ENCODE measurements around the gene NRXN3. TPM values are rescaled to one million over a fixed set of nuclear protein-coding genes. Genes with fewer than 3 reads are reported as not detected.

Gene NRXN3
- total and polyA plus RNA-seq, 2 of the 4 experiments (the other 2 are of a cell fraction): 4.8 to 25.1 TPM

GRCh38 chr14:78705989-78706388 lies 535.8 kb downstream of the NRXN3 start:
- Histone ChIP-seq H2BK15ac (ENCODE audit: low read depth, low read length) (no peak overlapping the region), H3K4ac (ENCODE audit: low read depth, low read length) (no peak overlapping the region), H3K23ac (ENCODE audit: low read depth, low read length) (no peak overlapping the region), H3K9ac (ENCODE audit: low read depth, low read length) (no peak overlapping the region), H4K20me1 (ENCODE audit: insufficient read depth, low read length) (no peaks in the 10 kb centered on the region), H3K18ac (ENCODE audit: low read depth, low read length) (no peak overlapping the region), H2BK5ac (ENCODE audit: low read depth, low read length, poor library complexity, severe bottlenecking) (no peak overlapping the region), H3K79me1 (ENCODE audit: low read depth in 1 of 2, low read length in 2 of 2) (no peaks in the 10 kb centered on the region), H2AFZ (replicated peaks; ENCODE audit: low read length, poor library complexity) (no peak overlapping the region), H2AK5ac (ENCODE audit: low read depth, low read length) (no peak overlapping the region), H3K4me3 (ENCODE audit: insufficient read depth, low read depth, low read length) (no peak overlapping the region), H3K4me2 (ENCODE audit: low read depth, low read length) (no peak overlapping the region), H4K91ac (ENCODE audit: insufficient read depth, low read depth, low read length) (no peak overlapping the region), H3K27me3 (ENCODE audit: control insufficient read depth, insufficient read depth, low read length) (no peaks in the 10 kb centered on the region), H2BK120ac (ENCODE audit: low read depth, low read length) (no peak overlapping the region), H3K36me3 (ENCODE audit: control insufficient read depth, insufficient read depth, low read length) (no peaks in the 10 kb centered on the region), H3K9me1 (ENCODE audit: insufficient read depth, low read length) (no peaks in the 10 kb centered on the region), H2BK20ac (ENCODE audit: low read depth, low read length) (no peak overlapping the region), H3K9me3 (ENCODE audit: control insufficient read depth, insufficient read depth, low read length) (peaks cover 4% of the 10 kb centered on the region; the same call in 1 of the 2 replicates), H4K8ac (ENCODE audit: low read depth in 2 of 2, low read length in 2 of 2) (no peak overlapping the region), H3K4me1 (ENCODE audit: control insufficient read depth, insufficient read depth, low read length) (no peaks in the 10 kb centered on the region), H3K14ac (replicated peaks; ENCODE audit: low read depth, low read length) (no peak overlapping the region), H2AK9ac (replicated peaks; ENCODE audit: low read depth, low read length, poor library complexity) (no peak overlapping the region), H3K56ac (ENCODE audit: extremely low read depth, insufficient read depth, low read length) (no peak overlapping the region), H4K5ac (ENCODE audit: low read depth, low read length) (no peak overlapping the region), H3K27ac (ENCODE audit: insufficient read depth, low read length) (no peak overlapping the region)
- ChIA-PET CTCF (no interaction called here), POLR2A (ENCODE audit: unreplicated experiment) (no interaction called here)
- no peak for ATAC-seq (ENCODE audit: low read depth)
- dilution Hi-C loops (cut with HindIII; ENCODE audit: low sequenced_read_pairs, unreplicated experiment) (no loop called here), intact Hi-C loops (cut with micrococcal nuclease) (no loop called here), in situ Hi-C loops (cut with MboI; ENCODE audit: low sequenced_read_pairs) (no loop called here)
- BruUV-seq (replicated peaks): no TSS peak
- no peak for TF ChIP-seq RCOR1 (IDR thresholded peaks at IDR 0.05; ENCODE audit: insufficient replicate concordance, low read length)
- TF ChIP-seq, protein P1, sequence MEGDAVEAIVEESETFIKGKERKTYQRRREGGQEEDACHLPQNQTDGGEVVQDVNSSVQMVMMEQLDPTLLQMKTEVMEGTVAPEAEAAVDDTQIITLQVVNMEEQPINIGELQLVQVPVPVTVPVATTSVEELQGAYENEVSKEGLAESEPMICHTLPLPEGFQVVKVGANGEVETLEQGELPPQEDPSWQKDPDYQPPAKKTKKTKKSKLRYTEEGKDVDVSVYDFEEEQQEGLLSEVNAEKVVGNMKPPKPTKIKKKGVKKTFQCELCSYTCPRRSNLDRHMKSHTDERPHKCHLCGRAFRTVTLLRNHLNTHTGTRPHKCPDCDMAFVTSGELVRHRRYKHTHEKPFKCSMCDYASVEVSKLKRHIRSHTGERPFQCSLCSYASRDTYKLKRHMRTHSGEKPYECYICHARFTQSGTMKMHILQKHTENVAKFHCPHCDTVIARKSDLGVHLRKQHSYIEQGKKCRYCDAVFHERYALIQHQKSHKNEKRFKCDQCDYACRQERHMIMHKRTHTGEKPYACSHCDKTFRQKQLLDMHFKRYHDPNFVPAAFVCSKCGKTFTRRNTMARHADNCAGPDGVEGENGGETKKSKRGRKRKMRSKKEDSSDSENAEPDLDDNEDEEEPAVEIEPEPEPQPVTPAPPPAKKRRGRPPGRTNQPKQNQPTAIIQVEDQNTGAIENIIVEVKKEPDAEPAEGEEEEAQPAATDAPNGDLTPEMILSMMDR (conservative IDR thresholded peaks at IDR 0.05; ENCODE audit: low read depth, low read length): no peak
- TF ChIP-seq BHLHE40 (IDR thresholded peaks at IDR 0.05; ENCODE audit: low read depth, low read length): no peak
- no peak for TF ChIP-seq FOS (IDR thresholded peaks at IDR 0.05; ENCODE audit: low read depth, low read length)
- TF ChIP-seq MAZ (IDR thresholded peaks at IDR 0.05; ENCODE audit: borderline replicate concordance, low read depth, low read length): no peak
- TF ChIP-seq ELK1 (IDR thresholded peaks at IDR 0.05; ENCODE audit: borderline replicate concordance, low read depth, low read length): no peak
- DNase-seq: no peak

Data from IMR-90 (cell line).